HG03432 (cell line): ENCODE data around the gene CARS2.

ENCODE experiments used
- ATAC-seq: cut with Tn5 transposase; IDR thresholded peaks from one replicate; pipeline ENCODE4 v1.9.1; 2021; ENCODE audit warnings: mild to moderate bottlenecking, moderate library complexity; ENCODE audit not compliant: unreplicated experiment

The CARS2 gene

DNA sequence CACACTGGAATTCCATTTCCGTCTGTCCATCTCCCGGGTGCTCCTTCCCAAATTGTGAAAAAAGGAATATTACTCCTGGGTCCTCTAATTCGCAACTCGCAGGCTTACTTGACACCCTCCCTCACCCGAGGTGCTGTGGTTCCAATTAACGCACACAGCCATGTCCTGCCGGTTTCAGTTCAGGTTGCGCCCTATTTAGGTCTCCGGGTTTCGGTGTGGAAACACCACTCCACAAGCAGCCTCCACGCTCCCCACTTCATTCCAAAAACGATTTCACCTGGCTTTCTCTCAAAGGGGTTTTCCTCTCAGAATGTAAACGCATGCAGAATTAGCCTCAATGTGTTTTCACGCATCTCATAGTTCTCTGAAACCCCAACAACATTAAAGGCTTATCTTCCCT lies 52.6 kb downstream of the CARS2 start:
- no peak for ATAC-seq

GRCh38 chr13:110652764-110653163 lies 53.2 kb downstream of the CARS2 start:
- ATAC-seq, result no peak

DNA sequence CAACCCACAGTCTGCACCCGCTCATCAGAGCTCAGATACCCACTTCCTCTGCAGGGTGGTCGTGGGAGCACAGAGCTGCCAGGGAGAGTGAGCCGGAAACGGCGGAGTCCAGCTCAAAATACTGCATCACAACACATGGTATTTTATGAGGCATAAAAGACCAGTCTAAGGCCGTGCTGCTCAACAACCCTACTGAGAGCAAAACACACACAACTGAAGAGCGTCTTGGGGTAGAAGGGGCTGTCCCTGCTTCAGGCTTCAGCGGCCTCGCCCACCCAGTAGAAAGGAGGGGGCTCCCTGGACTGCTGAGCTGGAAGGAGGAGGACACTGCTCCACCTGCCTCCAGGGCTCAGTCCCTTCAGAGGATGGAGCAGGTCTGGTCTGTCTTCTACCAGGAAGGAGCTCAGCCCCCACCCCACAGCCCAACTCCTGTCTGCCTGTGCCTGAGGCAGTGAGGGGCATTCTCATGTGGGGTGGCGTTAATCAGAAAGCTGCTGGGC lies 53.6 kb downstream of the CARS2 start:
- ATAC-seq, result no peak

DNA sequence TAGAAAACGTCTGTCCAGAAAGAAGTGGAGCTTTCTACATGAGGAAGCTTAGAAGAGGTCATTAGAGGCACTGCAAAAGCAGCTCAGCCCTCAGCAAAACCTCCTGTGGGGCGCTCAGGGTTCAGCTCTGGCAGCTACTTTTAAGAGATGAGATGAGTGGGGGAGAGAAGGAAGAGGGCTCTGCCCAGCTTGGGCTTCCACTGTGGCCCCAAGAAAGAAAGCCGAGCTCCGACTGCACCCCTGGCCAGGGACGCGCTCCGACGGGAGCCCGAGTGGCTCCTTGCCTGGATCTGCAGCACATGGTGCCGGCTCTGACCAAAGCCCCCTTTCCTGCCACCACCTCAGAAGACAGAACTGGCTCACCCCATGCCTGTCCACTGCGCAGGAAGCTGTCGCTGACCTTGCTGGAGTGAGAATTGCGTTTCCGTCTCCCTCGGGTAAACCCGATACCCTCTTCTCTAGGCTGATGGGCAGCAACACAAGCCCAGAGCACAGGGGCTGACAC lies 54.1 kb downstream of the CARS2 start:
- ATAC-seq, result no peak

GRCh38 chr13:110651271-110651670 lies 54.6 kb downstream of the CARS2 start:
- ATAC-seq, result no peak

DNA sequence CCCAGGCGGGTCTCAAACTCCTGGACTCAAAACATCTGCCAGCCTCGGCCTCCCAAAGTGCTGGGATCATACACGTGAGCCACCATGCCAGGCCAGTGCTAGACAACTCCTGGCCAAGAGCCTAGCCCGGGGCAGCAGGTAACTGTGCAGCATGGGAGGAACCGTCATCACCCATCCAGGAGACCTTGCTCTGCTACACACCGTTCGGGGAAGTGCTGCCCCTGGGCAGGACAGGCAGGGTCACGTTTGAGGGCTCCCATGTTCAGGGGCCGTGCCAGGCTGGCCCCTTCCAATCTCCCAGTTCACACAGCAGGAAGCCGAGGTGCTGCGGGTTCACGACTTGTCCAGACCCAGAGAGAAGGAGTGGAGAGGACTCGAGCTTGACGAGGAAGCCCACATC lies 55.5 kb downstream of the CARS2 start:
- no peak for ATAC-seq

- no peak for ATAC-seq
Observed at GRCh38 chr13:110649551-110649950, 56.4 kb downstream of the CARS2 start.

GRCh38 chr13:110648848-110649421 lies 57.0 kb downstream of the CARS2 start:
- ATAC-seq, result no peak

GRCh38 chr13:110648146-110648819 lies 57.6 kb downstream of the CARS2 start:
- ATAC-seq, result no peak

DNA sequence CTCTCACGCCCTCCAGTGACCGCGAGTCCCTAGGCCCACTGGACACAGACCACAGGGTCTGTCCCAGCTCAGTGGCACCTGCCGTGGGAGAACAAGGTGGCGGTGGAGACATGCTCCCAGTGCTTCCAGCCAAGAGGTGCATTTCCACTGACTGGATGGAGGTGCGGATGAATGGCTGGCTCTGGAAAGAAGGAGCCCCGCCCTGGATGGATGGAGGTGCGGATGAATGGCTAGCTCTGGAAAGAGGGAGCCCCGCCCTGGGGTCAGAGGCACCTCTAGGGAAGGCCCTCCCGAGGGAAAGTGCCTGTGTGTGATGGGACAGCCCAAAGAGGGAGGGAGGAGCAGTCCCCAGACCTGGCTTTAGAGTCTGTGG lies 58.6 kb downstream of the CARS2 start:
- no peak for ATAC-seq

DNA sequence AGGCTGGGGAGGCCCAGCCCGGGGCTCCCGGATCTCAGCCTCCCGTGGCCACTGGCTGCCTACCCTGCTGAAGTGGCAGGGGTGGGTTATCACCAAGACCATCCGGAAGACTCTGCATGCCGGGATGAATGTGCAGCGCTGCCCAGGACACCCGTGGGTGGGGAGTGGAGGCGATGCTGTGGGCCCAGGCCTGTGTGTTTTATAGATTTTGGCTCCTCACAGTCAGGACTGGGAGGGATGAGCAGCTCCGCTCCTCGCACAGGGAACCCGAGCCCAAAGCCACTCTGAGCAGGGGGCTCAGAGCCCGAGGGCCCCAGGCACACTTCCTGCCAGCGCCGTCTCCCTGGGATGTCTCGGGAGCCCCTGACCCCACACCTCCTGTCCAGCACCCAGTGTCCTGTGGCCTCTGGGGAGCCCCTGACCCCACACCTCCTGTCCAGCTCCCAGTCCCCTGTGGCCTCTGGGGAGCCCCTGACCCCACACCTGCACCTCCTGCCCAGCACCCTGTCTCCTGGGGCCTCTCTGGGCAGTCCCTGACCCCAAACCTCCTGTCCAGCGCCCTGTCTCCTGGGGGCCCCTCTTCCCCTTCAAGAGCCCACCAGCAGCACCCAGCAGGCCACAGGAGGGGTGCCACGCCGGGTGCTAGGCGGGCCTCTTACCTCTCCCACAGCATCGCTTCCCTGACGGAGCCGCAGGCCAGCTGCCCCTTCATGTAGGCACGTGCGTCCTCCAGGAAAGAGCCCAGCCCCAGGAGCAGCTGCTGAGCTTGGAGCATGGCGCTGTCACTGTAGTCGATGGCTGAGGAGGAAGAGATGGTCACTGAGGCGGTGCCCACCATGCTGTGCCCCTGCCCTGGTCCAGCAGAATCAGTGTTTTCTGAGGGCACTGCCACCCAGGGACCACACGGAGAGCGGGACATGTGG lies 59.2 kb downstream of the CARS2 start:
- no peak for ATAC-seq

GRCh38 chr13:110645750-110646149 lies 60.2 kb downstream of the CARS2 start:
- no peak for ATAC-seq

- ATAC-seq, result peak; percentile 91
Observed at GRCh38 chr13:110644892-110645521, 60.9 kb downstream of the CARS2 start.

GRCh38 chr13:110643768-110644421 lies 62.0 kb downstream of the CARS2 start:
- ATAC-seq, result no peak

GRCh38 chr13:110643324-110643723 lies 62.6 kb downstream of the CARS2 start:
- no peak for ATAC-seq

- ATAC-seq, result no peak
Observed at GRCh38 chr13:110642291-110642981, 63.5 kb downstream of the CARS2 start.

GRCh38 chr13:110641055-110642015 lies 64.6 kb downstream of the CARS2 start:
- no peak for ATAC-seq

GRCh38 chr13:110640591-110641029 lies 65.3 kb downstream of the CARS2 start:
- no peak for ATAC-seq

- no peak for ATAC-seq
Observed at GRCh38 chr13:110639935-110640334, 66.0 kb downstream of the CARS2 start.
